IMR-90 (cell line): ENCODE measurements around the gene SIM2. TPM values are rescaled to one million over a fixed set of nuclear protein-coding genes. Genes with fewer than 3 reads are reported as not detected.

Experiments used
- ATAC-seq: fragments of 200-7000 bp; cut with Tn5 transposase; 2 replicates; pipeline ENCODE4 v1.9.1; 2020; ENCODE audit warnings: low read depth, mild to moderate bottlenecking, moderate library complexity
- BruUV-seq: library from RNA; stranded (reverse); fragments of 400-500 nt; replicated peaks from 2 replicates; lab custom pipeline; 2021; lab: Mats Ljungman, UMichigan
- CTCF ChIA-PET: fragments of 300-600 bp; formaldehyde crosslinking; extraction: SDS; loops from one replicate; lab custom pipeline; 2021; ENCODE audit warnings: antibody characterized with exemption; lab: Yijun Ruan, JAX
- POLR2A ChIA-PET: fragments of 300-600 bp; sonication (Branson Sonifier 250); formaldehyde crosslinking; loops from one replicate; lab custom pipeline; 2022; ENCODE audit warnings: antibody characterized with exemption; ENCODE audit not compliant: unreplicated experiment; lab: Charles Lee
- DNase-seq: peaks from one replicate; pipeline ENCODE4 v3.0.0; 2013
- H2AFZ ChIP-seq: replicated peaks from 2 replicates; pipeline ENCODE3; 2013; ENCODE audit warnings: low read length, mild to moderate bottlenecking; ENCODE audit not compliant: poor library complexity
- H2AK5ac ChIP-seq: 2 replicates; pipeline ENCODE4 v1.6.1; 2013; ENCODE audit warnings: low read depth, low read length, inconsistent platforms
- H2AK9ac ChIP-seq: replicated peaks from 2 replicates; pipeline ENCODE3; 2013; ENCODE audit warnings: mild to moderate bottlenecking, low read depth, low read length, moderate library complexity; ENCODE audit not compliant: poor library complexity
- H2BK120ac ChIP-seq: 2 replicates; pipeline ENCODE4 v1.6.1; 2013; ENCODE audit warnings: low read depth, low read length, inconsistent platforms
- H2BK15ac ChIP-seq: 3 replicates; pipeline ENCODE4 v1.6.1; 2013; ENCODE audit warnings: low read depth, low read length, inconsistent platforms
- H2BK20ac ChIP-seq: 2 replicates; pipeline ENCODE4 v1.6.1; 2013; ENCODE audit warnings: low read depth, mild to moderate bottlenecking, inconsistent platforms, low read length, moderate library complexity
- H2BK5ac ChIP-seq: 2 replicates; pipeline ENCODE4 v1.6.1; 2013; ENCODE audit warnings: mild to moderate bottlenecking, low read depth, low read length, inconsistent platforms; ENCODE audit not compliant: poor library complexity, severe bottlenecking
- H3K14ac ChIP-seq: replicated peaks from 2 replicates; pipeline ENCODE4 v1.6.1; 2013; ENCODE audit warnings: low read depth, low read length, inconsistent platforms
- H3K18ac ChIP-seq: 2 replicates; pipeline ENCODE4 v1.6.1; 2013; ENCODE audit warnings: low read depth, low read length, control low read depth
- H3K23ac ChIP-seq: 2 replicates; pipeline ENCODE4 v1.6.1; 2013; ENCODE audit warnings: low read depth, low read length, inconsistent platforms
- H3K27ac ChIP-seq: 2 replicates; pipeline ENCODE4 v1.5.1; 2013; ENCODE audit warnings: mild to moderate bottlenecking, control low read depth, low read length; ENCODE audit not compliant: insufficient read depth
- H3K27me3 ChIP-seq: 2 replicates; pipeline ENCODE4 v1.6.1; 2013; ENCODE audit warnings: low read length; ENCODE audit not compliant: control insufficient read depth, insufficient read depth
- H3K36me3 ChIP-seq: 2 replicates; pipeline ENCODE4 v1.6.1; 2013; ENCODE audit warnings: low read length, mixed read lengths; ENCODE audit not compliant: control insufficient read depth, insufficient read depth
- H3K4ac ChIP-seq: 2 replicates; pipeline ENCODE4 v1.6.1; 2013; ENCODE audit warnings: low read depth, low read length, inconsistent platforms
- H3K4me1 ChIP-seq: 2 replicates; pipeline ENCODE4 v1.6.1; 2013; ENCODE audit warnings: low read length, mixed read lengths; ENCODE audit not compliant: control insufficient read depth, insufficient read depth
- H3K4me2 ChIP-seq: 2 replicates; pipeline ENCODE4 v1.6.1; 2013; ENCODE audit warnings: low read depth, mild to moderate bottlenecking, control low read depth, low read length, moderate library complexity
- H3K4me3 ChIP-seq: 2 replicates; pipeline ENCODE4 v1.5.1; 2013; ENCODE audit warnings: low read depth, mild to moderate bottlenecking, control low read depth, low read length, moderate library complexity; ENCODE audit not compliant: insufficient read depth
- H3K56ac ChIP-seq: 2 replicates; pipeline ENCODE4 v1.6.1; 2013; ENCODE audit warnings: low read length, inconsistent platforms; ENCODE audit not compliant: insufficient read depth; ENCODE audit errors: extremely low read depth
- H3K79me1 ChIP-seq, 2 experiments: 2 replicates each; pipeline ENCODE4 v1.6.1; 2013; ENCODE audit warnings: low read length in 2 of 2, inconsistent platforms in 1 of 2, low read depth in 1 of 2
- H3K9ac ChIP-seq: 2 replicates; pipeline ENCODE4 v1.6.1; 2013; ENCODE audit warnings: low read depth, low read length, control low read depth
- H3K9me1 ChIP-seq: 2 replicates; pipeline ENCODE4 v1.6.1; 2013; ENCODE audit warnings: low read length, inconsistent platforms; ENCODE audit not compliant: insufficient read depth
- H3K9me3 ChIP-seq: 2 replicates; pipeline ENCODE4 v1.6.1; 2013; ENCODE audit warnings: low read length; ENCODE audit not compliant: control insufficient read depth, insufficient read depth
- H4K20me1 ChIP-seq: 2 replicates; pipeline ENCODE4 v1.6.1; 2013; ENCODE audit warnings: low read length, inconsistent platforms; ENCODE audit not compliant: insufficient read depth
- H4K5ac ChIP-seq: 2 replicates; pipeline ENCODE4 v1.6.1; 2013; ENCODE audit warnings: mild to moderate bottlenecking, low read depth, low read length, control low read depth
- H4K8ac ChIP-seq, 2 experiments: 2 replicates each; pipeline ENCODE4 v1.6.1; 2013; ENCODE audit warnings: low read depth in 2 of 2, low read length in 2 of 2, control low read depth in 1 of 2, inconsistent platforms in 1 of 2
- H4K91ac ChIP-seq: 2 replicates; pipeline ENCODE4 v1.6.1; 2013; ENCODE audit warnings: low read depth, low read length, inconsistent platforms; ENCODE audit not compliant: insufficient read depth
- BHLHE40 ChIP-seq: fragments of 150-350 bp; IDR thresholded peaks from 2 replicates; pipeline ENCODE4 v1.6.1; 2016; ENCODE audit warnings: mild to moderate bottlenecking, low read depth, low read length
- CEBPB ChIP-seq: IDR thresholded peaks from 2 replicates; pipeline ENCODE4 v1.6.1; 2012; ENCODE audit warnings: low read depth, low read length, improper control_type of control experiment
- ELK1 ChIP-seq: fragments of 150-350 bp; IDR thresholded peaks from 2 replicates; pipeline ENCODE4 v1.6.1; 2016; ENCODE audit warnings: low read depth, mild to moderate bottlenecking, low read length, moderate library complexity, borderline replicate concordance
- MAFK ChIP-seq: IDR thresholded peaks from 2 replicates; pipeline ENCODE4 v1.6.1; 2012; ENCODE audit warnings: low read depth, low read length, improper control_type of control experiment
- MXI1 ChIP-seq: IDR thresholded peaks from 2 replicates; pipeline ENCODE4 v1.6.1; 2012; ENCODE audit warnings: low read depth, mild to moderate bottlenecking, low read length, moderate library complexity, borderline replicate concordance
- NFE2L2 ChIP-seq: fragments of 150-350 bp; IDR thresholded peaks from 2 replicates; pipeline ENCODE4 v1.6.1; 2016; ENCODE audit warnings: low read depth, mild to moderate bottlenecking, low read length
- POLR2A ChIP-seq: IDR thresholded peaks from 2 replicates; pipeline ENCODE4 v1.6.1; 2012; ENCODE audit warnings: mild to moderate bottlenecking, low read depth, low read length
- RAD21 ChIP-seq: IDR thresholded peaks from 2 replicates; pipeline ENCODE4 v1.6.1; 2012; ENCODE audit warnings: low read length, improper control_type of control experiment
- WGBS, 2 experiments: methylation state at CpG; one replicate each; pipeline versions ENCODE4 v1.1.5 to v1.1.7; 2013; ENCODE audit warnings: missing lambda C conversion rate in 2 of 2; ENCODE audit not compliant: insufficient read length in 1 of 2; ENCODE audit errors: extremely low coverage in 2 of 2; 5-methylcytosine and 5-hydroxymethylcytosine counted together
- dilution Hi-C: fragments of 300-500 bp; cut with HindIII; formaldehyde crosslinking; loops from one replicate; pipeline ENCODE4 v1.14.3; 2018; ENCODE audit warnings: low sequenced_read_pairs; ENCODE audit not compliant: unreplicated experiment
- in situ Hi-C: fragments of 300-500 bp; cut with MboI; formaldehyde crosslinking; loops from 3 replicates; pipeline ENCODE4 v1.14.3; 2019; ENCODE audit warnings: low sequenced_read_pairs, inconsistent platforms, mixed read lengths
- intact Hi-C: fragments of 100-400 bp; cut with micrococcal nuclease; formaldehyde crosslinking; loops from 2 replicates; pipeline ENCODE4 v1.10.0; 2022
- polyA plus RNA-seq, 3 experiments: library from polyadenylated mRNA; depleted of rRNA; stranded (reverse); fragments of >200 nt; gene quantifications; 2 replicates each; pipeline ENCODE4 v1.2.3, GENCODE V29; 2012; ENCODE audit warnings: low replicate concordance in 1 of 3
- total RNA-seq: library from RNA; depleted of rRNA; stranded (reverse); fragments of >200 nt; gene quantifications from 2 replicates; pipeline ENCODE4 v1.2.3, GENCODE V29; 2012

SIM2 gene
- total and polyA plus RNA-seq, 2 of the 4 experiments (the other 2 are of a cell fraction) = 2.2 to 7.5 TPM

- H4K5ac ChIP-seq = no peak overlapping the region
- peaks cover 5% of the 10 kb centered on the region; the same call in 1 of the 2 replicates for H4K20me1 ChIP-seq
- no CpG with 5 or more reads among the region's 2 CpGs for WGBS, 2 experiments
- H3K9me3 ChIP-seq = no peaks in the 10 kb centered on the region
- no peak overlapping the region for H3K27ac ChIP-seq
- no peaks in the 10 kb centered on the region for H3K36me3 ChIP-seq
- H3K4me2 ChIP-seq = no peak overlapping the region
- no peak overlapping the region for H2AFZ ChIP-seq
- H3K4me1 ChIP-seq = peaks cover 8% of the 10 kb centered on the region
- H2BK15ac ChIP-seq = peak overlapping the region; percentile 76; the same call in 1 of the 3 replicates
- in situ Hi-C loops (no loop called here), dilution Hi-C loops (no loop called here), intact Hi-C loops (no loop called here)
- H3K4me3 ChIP-seq = no peak overlapping the region
- H2BK20ac ChIP-seq = peak overlapping the region; percentile 73; the same call in 1 of the 2 replicates
- no TSS peak for BruUV-seq
- TF ChIP-seq POLR2A (no peak), MAFK (no peak), BHLHE40 (no peak), ELK1 (no peak), MXI1 (no peak), CEBPB (peak; percentile 59), NFE2L2 (no peak), RAD21 (no peak)
- ATAC-seq (no peak), DNase-seq (peak; percentile 25)
- POLR2A ChIA-PET = no interaction called here
- H2BK120ac ChIP-seq = peak overlapping the region; percentile 80
- H3K9ac ChIP-seq = no peak overlapping the region
- peak overlapping the region; percentile 36; the same call in 1 of the 2 replicates for H3K14ac ChIP-seq
- H2AK5ac ChIP-seq = peak overlapping the region; percentile 78
- peaks cover 13% of the 10 kb centered on the region for H3K9me1 ChIP-seq
- H3K27me3 ChIP-seq = no peaks in the 10 kb centered on the region
- no peak overlapping the region for H2AK9ac ChIP-seq
- no peak overlapping the region for H3K56ac ChIP-seq
- H4K8ac ChIP-seq = peak overlapping the region in 1 of 2 experiments; percentile 20; a peak in 1 of 4 replicates
- CTCF ChIA-PET = interaction anchor here (0.6 to 0.7 kb wide), 2 partner anchors 17 to 112 kb away, joined by 3 read pairs; no protein-coding TSS in a partner anchor
- no peak overlapping the region for H3K18ac ChIP-seq
- no peak overlapping the region for H2BK5ac ChIP-seq
- peaks cover 0 to 14% of the 10 kb centered on the region in 2 experiments; a peak in 2 of 4 replicates for H3K79me1 ChIP-seq
- H3K4ac ChIP-seq = peak overlapping the region; percentile 58
- no peak overlapping the region for H3K23ac ChIP-seq
- peak overlapping the region; percentile 22 for H4K91ac ChIP-seq
Observed at GRCh38 chr21:36785615-36786014, 86.7 kb downstream of the SIM2 start.
